Fibroblast of lung (primary cell): ENCODE data around the gene INPP5K. TPM values are rescaled to one million over a fixed set of nuclear protein-coding genes. Genes with fewer than 3 reads are reported as not detected.
"Not testable (repeated sequence)": the region's sequence is repeated elsewhere in the genome, so short reads cannot be mapped to it uniquely, and the experiment has no call there.

ENCODE experiments used
- DNase-seq, 2 donors: peaks; one replicate each; pipeline versions ENCODE4 v3.0.0 to v3.0.0-alpha.2; 2010; ENCODE audit warnings: low read depth in 2 of 2
- H2AFZ ChIP-seq: 2 replicates; pipeline ENCODE4 v1.5.1; 2012; ENCODE audit warnings: low read length, control low read depth, inconsistent platforms
- H3K27ac ChIP-seq: 2 replicates; pipeline ENCODE4 v1.5.1; 2011; ENCODE audit warnings: low read length, control low read depth; ENCODE audit not compliant: insufficient read depth
- H3K27me3 ChIP-seq: 2 replicates; pipeline ENCODE4 v1.5.1; 2011; ENCODE audit warnings: mild to moderate bottlenecking, low read length; ENCODE audit not compliant: control insufficient read depth, insufficient read depth
- H3K36me3 ChIP-seq: 2 replicates; pipeline ENCODE4 v1.5.1; 2011; ENCODE audit warnings: low read length; ENCODE audit not compliant: control insufficient read depth, insufficient read depth
- H3K4me1 ChIP-seq: 2 replicates; pipeline ENCODE4 v1.5.1; 2011; ENCODE audit warnings: low read length; ENCODE audit not compliant: control insufficient read depth, insufficient read depth; ENCODE audit errors: extremely low read depth
- H3K4me2 ChIP-seq: 2 replicates; pipeline ENCODE4 v1.5.1; 2011; ENCODE audit warnings: low read length, control low read depth; ENCODE audit not compliant: insufficient read depth; ENCODE audit errors: extremely low read depth
- H3K4me3 ChIP-seq, 4 experiments: fragments of 200-600 bp in 1 of 4; sonication (generic) in 1 of 4; replicated peaks in 1 of 4; 2 replicates each; pipeline ENCODE4 v1.5.1; 2011 to 2016; ENCODE audit warnings: low read length in 4 of 4, low read depth in 3 of 4, mild to moderate bottlenecking in 3 of 4, control low read depth in 2 of 4, inconsistent platforms in 1 of 4, mixed read lengths in 1 of 4; ENCODE audit not compliant: insufficient read depth in 1 of 4; ENCODE audit errors: control extremely low read depth in 1 of 4
- H3K79me2 ChIP-seq: 2 replicates; pipeline ENCODE4 v1.5.1; 2012; ENCODE audit warnings: mild to moderate bottlenecking, low read length, inconsistent platforms; ENCODE audit not compliant: control insufficient read depth, insufficient read depth
- H3K9ac ChIP-seq: 2 replicates; pipeline ENCODE4 v1.5.1; 2011; ENCODE audit warnings: mild to moderate bottlenecking, low read length, control low read depth; ENCODE audit not compliant: insufficient read depth
- H3K9me3 ChIP-seq: 2 replicates; pipeline ENCODE4 v1.5.1; 2012; ENCODE audit warnings: low read depth, low read length; ENCODE audit not compliant: control insufficient read depth, insufficient read depth
- H4K20me1 ChIP-seq: 2 replicates; pipeline ENCODE4 v1.5.1; 2011; ENCODE audit warnings: low read length; ENCODE audit not compliant: control insufficient read depth, insufficient read depth; ENCODE audit errors: extremely low read depth
- CTCF ChIP-seq, 2 donors: IDR thresholded peaks in 1 of 2; conservative IDR thresholded peaks in 1 of 2; 1 replicate in 1 of 2; 2 replicates in 1 of 2; pipeline ENCODE4 v1.5.1; 2011 to 2012; ENCODE audit warnings: low read length in 2 of 2, control low read depth in 1 of 2, inconsistent platforms in 1 of 2, low read depth in 1 of 2, mild to moderate bottlenecking in 1 of 2
- EZH2 ChIP-seq: IDR thresholded peaks from 2 replicates; pipeline ENCODE4 v1.5.1; 2012; ENCODE audit warnings: low read length, control low read depth, mild to moderate bottlenecking; ENCODE audit errors: missing control alignments
- polyA plus RNA-seq, 2 donors: library from polyadenylated mRNA; depleted of rRNA in 1 of 2; stranded (reverse) in 1 of 2; unstranded in 1 of 2; fragments of >200 nt; gene quantifications; 2 replicates each; pipeline ENCODE4 v1.2.1, GENCODE V29; 2011 to 2012; ENCODE audit warnings: missing spikeins in 1 of 2
- total RNA-seq: library from RNA; depleted of rRNA; stranded (reverse); fragments of >200 nt; gene quantifications from 2 replicates; pipeline ENCODE4 v1.2.1, GENCODE V29; 2014

The INPP5K gene
- total and polyA plus RNA-seq, 2 donors (not counting 1 experiment from before 2014, with no cell fraction given): 21.0 to 34.5 TPM

- H3K27me3 ChIP-seq: no peaks in the 10 kb centered on the region
- H3K4me3 ChIP-seq: no peak overlapping the region
- no peak overlapping the region for H3K9ac ChIP-seq
- TF ChIP-seq EZH2 (no peak), CTCF (conservative IDR thresholded peaks at IDR 0.05 in 1 of 2, IDR thresholded peaks at IDR 0.05 in 1 of 2; ENCODE audit: low read depth in 1 of 2, low read length in 2 of 2) (no peak)
- H2AFZ ChIP-seq: no peak overlapping the region
- H3K36me3 ChIP-seq: peaks cover 6% of the 10 kb centered on the region
- peaks cover 2% of the 10 kb centered on the region for H3K79me2 ChIP-seq
- H4K20me1 ChIP-seq: no peaks in the 10 kb centered on the region
- peak in 1 of 2 donors; percentile 56 for DNase-seq
- no peaks in the 10 kb centered on the region for H3K9me3 ChIP-seq
- no peak overlapping the region for H3K27ac ChIP-seq
- peak overlapping the region; percentile 19 for H3K4me2 ChIP-seq
- H3K4me1 ChIP-seq: peaks cover 11% of the 10 kb centered on the region
These were observed 4.6 kb downstream of the INPP5K start for GRCh38 chr17:1511756-1512321.

GRCh38 chr17:1511290-1511689, 5.1 kb downstream of the INPP5K start:
- H3K4me1 ChIP-seq: peaks cover 11% of the 10 kb centered on the region
- H3K79me2 ChIP-seq: peaks cover 2% of the 10 kb centered on the region
- no peak overlapping the region for H3K27ac ChIP-seq
- H3K9me3 ChIP-seq: no peaks in the 10 kb centered on the region
- peaks cover 6% of the 10 kb centered on the region for H3K36me3 ChIP-seq
- TF ChIP-seq EZH2 (no peak), CTCF (conservative IDR thresholded peaks at IDR 0.05 in 1 of 2, IDR thresholded peaks at IDR 0.05 in 1 of 2; ENCODE audit: low read depth in 1 of 2, low read length in 2 of 2) (no peak)
- no peaks in the 10 kb centered on the region for H3K27me3 ChIP-seq
- no peak overlapping the region for H3K9ac ChIP-seq
- no peak overlapping the region for H2AFZ ChIP-seq
- no peaks in the 10 kb centered on the region for H4K20me1 ChIP-seq
- peak overlapping the region; percentile 19 for H3K4me2 ChIP-seq
- H3K4me3 ChIP-seq: no peak overlapping the region
- no peak for DNase-seq

- Histone ChIP-seq H3K79me2 (no peaks in the 10 kb centered on the region), H3K4me1 (peaks cover 6% of the 10 kb centered on the region), H3K9ac (no peak overlapping the region), H2AFZ (no peak overlapping the region), H3K4me2 (no peak overlapping the region), H3K27ac (no peak overlapping the region), H3K27me3 (no peaks in the 10 kb centered on the region), H3K9me3 (no peaks in the 10 kb centered on the region), H3K4me3 (no peak overlapping the region), H4K20me1 (no peaks in the 10 kb centered on the region), H3K36me3 (peaks cover 6% of the 10 kb centered on the region)
- DNase-seq: no peak
- TF ChIP-seq EZH2: no peak
- no peak for TF ChIP-seq CTCF (conservative IDR thresholded peaks at IDR 0.05 in 1 of 2, IDR thresholded peaks at IDR 0.05 in 1 of 2; ENCODE audit: low read depth in 1 of 2, low read length in 2 of 2)
These were observed 7.0 kb downstream of the INPP5K start for GRCh38 chr17:1509290-1509881.

- not testable (repeated sequence) for H3K27me3 ChIP-seq, H2AFZ ChIP-seq, H3K27ac ChIP-seq, DNase-seq, H4K20me1 ChIP-seq, H3K4me2 ChIP-seq, H3K36me3 ChIP-seq, H3K79me2 ChIP-seq, H3K9ac ChIP-seq, H3K4me3 ChIP-seq, H3K4me1 ChIP-seq, H3K9me3 ChIP-seq
These were observed 7.7 kb downstream of the INPP5K start for GRCh38 chr17:1508709-1509108.
